GM12878 (cell line): Measurements from ENCODE around the gene PLK2.

Experiments
- CEBPB ChIP-seq, 2 experiments: fragments of 150-350 bp in 1 of 2; IDR thresholded peaks; 2 replicates each; pipeline ENCODE4 v1.6.1; 2012 to 2014; ENCODE audit warnings: low read depth in 2 of 2, low read length in 2 of 2, borderline replicate concordance in 1 of 2, inconsistent platforms in 1 of 2
- CTCF ChIP-seq, 3 experiments: IDR thresholded peaks in 2 of 3; conservative IDR thresholded peaks in 1 of 3; 2 replicates each; pipeline ENCODE4 v1.5.1; 2011; ENCODE audit warnings: low read depth in 3 of 3, low read length in 3 of 3, mild to moderate bottlenecking in 3 of 3, control low read depth in 2 of 3, moderate library complexity in 2 of 3, inconsistent platforms in 1 of 3, mixed read lengths in 1 of 3; ENCODE audit not compliant: control insufficient read depth in 2 of 3, insufficient read depth in 1 of 3; ENCODE audit errors: extremely low read depth in 1 of 3
- EP300 ChIP-seq, 2 experiments: fragments of 150-350 bp in 1 of 2; IDR thresholded peaks; 2 replicates each; pipeline ENCODE4 v1.6.1; 2011 to 2012; ENCODE audit warnings: low read depth in 2 of 2, low read length in 2 of 2, borderline replicate concordance in 1 of 2, improper control_type of control experiment in 1 of 2, inconsistent platforms in 1 of 2; ENCODE audit not compliant: control insufficient read depth in 1 of 2
- EZH2 ChIP-seq: IDR thresholded peaks from 2 replicates; pipeline ENCODE4 v1.6.1; 2012; ENCODE audit warnings: low read depth, mild to moderate bottlenecking, control low read depth, inconsistent platforms, low read length, borderline replicate concordance; ENCODE audit not compliant: control insufficient read depth
- JUND ChIP-seq: IDR thresholded peaks from 2 replicates; pipeline ENCODE4 v1.6.1; 2012; ENCODE audit warnings: low read depth, mild to moderate bottlenecking, low read length, improper control_type of control experiment, moderate library complexity
- RAD21 ChIP-seq: IDR thresholded peaks from 2 replicates; pipeline ENCODE4 v1.6.1; 2011; ENCODE audit warnings: mild to moderate bottlenecking, low read depth, low read length, moderate library complexity; ENCODE audit not compliant: insufficient read depth
- SMAD1 ChIP-seq: fragments of 450-650 bp; IDR thresholded peaks from 2 replicates; pipeline ENCODE4 v1.6.1; 2018; ENCODE audit warnings: mild to moderate bottlenecking, low read depth; ENCODE audit not compliant: partially characterized antibody
- YBX1 ChIP-seq: fragments of 450-650 bp; IDR thresholded peaks from 2 replicates; pipeline ENCODE4 v1.6.1; 2016; ENCODE audit warnings: antibody characterized with exemption
- ZBTB4 ChIP-seq: fragments of 450-650 bp; formaldehyde crosslinking; IDR thresholded peaks from 2 replicates; pipeline ENCODE4 v1.4.0; 2022; ENCODE audit warnings: mild to moderate bottlenecking, moderate library complexity
- TF ChIP-seq, protein P1 (sequence below): IDR thresholded peaks from 2 replicates; pipeline ENCODE4 v1.6.1; 2012; ENCODE audit warnings: mild to moderate bottlenecking, low read depth, low read length

GRCh38 chr5:58447226-58447625 lies 12.7 kb downstream of the PLK2 start:
- no peak for TF ChIP-seq CTCF (IDR thresholded peaks at IDR 0.05 in 2 of 3, conservative IDR thresholded peaks at IDR 0.05 in 1 of 3; ENCODE audit: control insufficient read depth in 2 of 3, extremely low read depth in 1 of 3, insufficient read depth in 1 of 3, low read depth in 3 of 3, low read length in 3 of 3)
- no peak for TF ChIP-seq JUND
- no peak for TF ChIP-seq ZBTB4 (CRISPR knock-in tag)
- TF ChIP-seq SMAD1: no peak
- no peak for TF ChIP-seq EZH2
- TF ChIP-seq, protein P1, sequence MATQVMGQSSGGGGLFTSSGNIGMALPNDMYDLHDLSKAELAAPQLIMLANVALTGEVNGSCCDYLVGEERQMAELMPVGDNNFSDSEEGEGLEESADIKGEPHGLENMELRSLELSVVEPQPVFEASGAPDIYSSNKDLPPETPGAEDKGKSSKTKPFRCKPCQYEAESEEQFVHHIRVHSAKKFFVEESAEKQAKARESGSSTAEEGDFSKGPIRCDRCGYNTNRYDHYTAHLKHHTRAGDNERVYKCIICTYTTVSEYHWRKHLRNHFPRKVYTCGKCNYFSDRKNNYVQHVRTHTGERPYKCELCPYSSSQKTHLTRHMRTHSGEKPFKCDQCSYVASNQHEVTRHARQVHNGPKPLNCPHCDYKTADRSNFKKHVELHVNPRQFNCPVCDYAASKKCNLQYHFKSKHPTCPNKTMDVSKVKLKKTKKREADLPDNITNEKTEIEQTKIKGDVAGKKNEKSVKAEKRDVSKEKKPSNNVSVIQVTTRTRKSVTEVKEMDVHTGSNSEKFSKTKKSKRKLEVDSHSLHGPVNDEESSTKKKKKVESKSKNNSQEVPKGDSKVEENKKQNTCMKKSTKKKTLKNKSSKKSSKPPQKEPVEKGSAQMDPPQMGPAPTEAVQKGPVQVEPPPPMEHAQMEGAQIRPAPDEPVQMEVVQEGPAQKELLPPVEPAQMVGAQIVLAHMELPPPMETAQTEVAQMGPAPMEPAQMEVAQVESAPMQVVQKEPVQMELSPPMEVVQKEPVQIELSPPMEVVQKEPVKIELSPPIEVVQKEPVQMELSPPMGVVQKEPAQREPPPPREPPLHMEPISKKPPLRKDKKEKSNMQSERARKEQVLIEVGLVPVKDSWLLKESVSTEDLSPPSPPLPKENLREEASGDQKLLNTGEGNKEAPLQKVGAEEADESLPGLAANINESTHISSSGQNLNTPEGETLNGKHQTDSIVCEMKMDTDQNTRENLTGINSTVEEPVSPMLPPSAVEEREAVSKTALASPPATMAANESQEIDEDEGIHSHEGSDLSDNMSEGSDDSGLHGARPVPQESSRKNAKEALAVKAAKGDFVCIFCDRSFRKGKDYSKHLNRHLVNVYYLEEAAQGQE: no peak
- TF ChIP-seq EP300 (IDR thresholded peaks at IDR 0.05; ENCODE audit: borderline replicate concordance in 1 of 2, control insufficient read depth in 1 of 2, low read depth in 2 of 2, low read length in 2 of 2): no peak
- TF ChIP-seq CEBPB (IDR thresholded peaks at IDR 0.05; ENCODE audit: borderline replicate concordance in 1 of 2, low read depth in 2 of 2, low read length in 2 of 2): no peak
- no peak for TF ChIP-seq RAD21
- no peak for TF ChIP-seq YBX1
